Skeletal muscle cell (primary cell): ENCODE results near the gene ZNF17.

Source experiments
- DNase-seq: peaks from one replicate; pipeline ENCODE4 v3.0.0-alpha.2; 2010; ENCODE audit warnings: low read depth
- H3K4me3 ChIP-seq: 2 replicates; pipeline ENCODE4 v1.5.1; 2011; ENCODE audit warnings: low read depth, mild to moderate bottlenecking, control low read depth, low read length, moderate library complexity

Gene ZNF17

DNA sequence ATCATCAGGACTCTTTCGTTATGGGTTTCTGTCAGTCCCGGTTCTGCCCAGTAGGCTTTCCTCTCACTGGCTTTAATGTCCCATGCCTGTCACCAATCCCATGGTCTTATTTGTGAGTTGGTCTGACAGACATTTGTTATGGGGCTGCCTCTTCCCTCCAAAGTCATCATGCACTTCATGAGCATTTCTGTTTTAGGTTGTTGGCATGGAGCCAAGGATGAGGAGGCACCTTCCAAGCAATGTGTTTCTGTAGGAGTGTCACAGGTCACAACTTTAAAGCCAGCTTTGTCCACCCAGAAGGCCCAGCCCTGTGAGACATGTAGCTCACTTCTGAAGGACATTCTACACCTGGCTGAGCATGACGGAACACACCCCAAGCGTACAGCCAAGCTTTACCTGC lies 8.5 kb downstream of the ZNF17 start:
- no peak for DNase-seq
- no peak overlapping the region for H3K4me3 ChIP-seq

DNA sequence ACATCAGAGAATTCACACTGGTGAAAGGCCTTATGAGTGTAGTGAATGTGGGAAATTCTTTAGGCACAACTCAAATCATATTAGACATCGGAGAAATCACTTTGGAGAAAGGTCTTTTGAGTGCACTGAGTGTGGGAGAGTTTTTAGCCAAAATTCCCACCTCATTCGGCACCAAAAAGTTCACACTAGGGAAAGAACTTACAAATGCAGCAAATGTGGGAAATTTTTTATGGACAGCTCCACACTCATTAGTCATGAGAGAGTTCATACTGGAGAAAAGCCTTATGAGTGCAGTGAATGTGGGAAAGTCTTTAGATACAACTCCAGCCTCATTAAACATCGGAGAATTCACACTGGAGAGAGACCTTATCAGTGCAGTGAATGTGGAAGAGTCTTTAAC lies 10.1 kb downstream of the ZNF17 start:
- no peak overlapping the region for H3K4me3 ChIP-seq
- no peak for DNase-seq

GRCh38 chr19:57434386-57435061 lies 23.6 kb downstream of the ZNF17 start:
- peak overlapping the region; percentile 78 for H3K4me3 ChIP-seq
- no peak for DNase-seq

- H3K4me3 ChIP-seq: peak within 1 kb of the TSS; percentile 78
- DNase-seq: peak; percentile 92
These were observed 24.4 kb downstream of the ZNF17 start, which contains the start of gene ZNF749 for GRCh38 chr19:57435062-57435978. Gene ZNF749 (plus strand): TSS chr19:57435325. CDS start chr19:57435579, 254 bp downstream.

DNA sequence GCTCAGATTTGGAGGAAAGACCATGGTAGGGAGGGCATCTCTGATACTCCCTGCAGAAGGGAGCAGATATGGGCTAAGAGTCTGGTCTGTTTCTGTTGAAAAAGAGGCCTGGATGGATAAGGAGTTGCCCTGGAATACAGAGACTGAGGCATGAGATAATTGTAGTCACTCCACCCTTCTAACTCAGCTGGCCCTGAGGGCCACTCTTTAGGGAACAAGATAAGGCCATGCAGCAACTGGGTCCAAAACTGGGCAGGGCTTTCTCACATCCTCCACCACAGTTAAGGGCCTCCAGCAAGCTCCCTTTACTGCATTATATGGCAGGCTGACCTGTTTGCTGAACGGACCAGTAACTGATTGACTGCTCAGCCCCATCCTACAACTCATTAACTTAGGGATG lies 25.5 kb downstream of the ZNF17 start:
- peak overlapping the region; percentile 78 for H3K4me3 ChIP-seq
- DNase-seq: no peak

DNA sequence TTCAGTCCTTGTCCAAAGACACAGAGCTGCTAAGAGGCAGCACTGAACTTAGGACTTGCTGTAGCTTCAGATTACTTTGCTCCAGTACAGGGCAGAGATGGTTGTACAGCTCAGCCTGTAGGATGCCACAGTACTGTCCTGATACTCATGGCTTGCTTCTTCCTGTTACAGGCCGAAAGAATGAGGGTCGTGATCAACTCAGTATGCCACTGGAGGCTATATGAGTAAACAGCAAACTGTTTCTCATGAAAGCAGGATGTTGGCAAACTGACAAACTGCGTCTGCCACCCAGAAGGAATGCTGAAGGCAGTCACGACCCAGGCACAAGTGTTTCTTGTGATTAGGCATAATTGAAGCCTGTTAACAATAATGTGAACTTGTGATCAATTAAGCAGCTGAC lies 27.0 kb downstream of the ZNF17 start:
- no peak overlapping the region for H3K4me3 ChIP-seq
- no peak for DNase-seq

DNA sequence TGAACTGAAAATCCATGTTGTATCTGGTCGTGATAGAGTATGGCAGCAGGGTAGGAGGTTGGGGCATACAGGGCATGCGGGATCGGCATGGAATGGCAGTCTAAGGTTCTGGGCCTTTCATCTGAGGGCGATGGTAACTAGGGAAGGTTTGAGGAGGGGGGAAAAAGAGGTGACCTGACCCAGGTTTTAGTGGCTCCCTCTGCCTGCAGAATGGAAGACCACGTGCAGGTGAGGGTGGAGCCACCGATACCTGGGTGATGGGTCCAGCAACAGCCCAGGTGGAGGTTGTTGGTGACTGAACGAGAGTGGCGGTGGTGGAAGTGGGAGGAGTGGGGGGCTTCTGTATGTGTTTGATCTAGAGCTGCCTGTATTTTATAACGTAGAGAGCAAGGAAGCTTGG lies 28.0 kb downstream of the ZNF17 start:
- no peak for DNase-seq
- H3K4me3 ChIP-seq: no peak overlapping the region

DNA sequence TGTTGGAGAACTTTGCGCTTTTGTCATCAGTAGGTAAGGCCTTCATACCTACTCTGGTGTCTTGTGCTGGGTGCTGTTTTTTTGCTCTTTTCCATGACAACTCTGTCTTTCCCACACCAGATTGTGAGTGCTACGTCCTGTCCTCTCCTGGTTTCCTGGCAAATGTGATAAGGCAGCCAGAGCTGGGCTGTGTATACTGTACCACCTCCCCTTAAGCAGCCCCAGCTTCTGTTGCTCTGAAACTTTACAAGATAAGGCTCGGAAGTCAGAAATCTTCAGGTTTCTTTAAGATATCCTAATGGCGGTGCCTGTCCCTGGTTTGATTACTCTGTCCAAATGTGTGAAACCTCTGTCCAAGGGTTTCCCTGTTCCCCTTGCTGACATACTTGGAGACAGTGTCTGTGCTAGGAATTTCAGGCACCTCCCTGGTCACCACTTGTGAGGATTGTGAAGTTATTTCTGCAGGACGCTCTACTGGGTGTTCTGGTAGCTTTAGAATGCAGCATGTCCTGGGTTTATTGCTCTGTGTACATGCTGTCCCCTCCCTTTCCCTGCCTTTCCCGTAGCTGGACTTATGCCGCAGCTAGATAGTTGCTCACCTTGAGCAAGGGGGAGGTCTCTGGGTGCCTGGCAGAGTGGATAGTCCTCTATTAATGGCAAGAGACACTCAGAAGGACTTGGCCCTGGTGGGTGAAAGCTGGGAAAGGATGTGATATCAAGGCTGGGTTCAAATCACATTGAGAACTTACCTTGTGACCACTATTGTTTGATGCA lies 31.2 kb downstream of the ZNF17 start:
- DNase-seq: no peak
- no peak overlapping the region for H3K4me3 ChIP-seq

DNA sequence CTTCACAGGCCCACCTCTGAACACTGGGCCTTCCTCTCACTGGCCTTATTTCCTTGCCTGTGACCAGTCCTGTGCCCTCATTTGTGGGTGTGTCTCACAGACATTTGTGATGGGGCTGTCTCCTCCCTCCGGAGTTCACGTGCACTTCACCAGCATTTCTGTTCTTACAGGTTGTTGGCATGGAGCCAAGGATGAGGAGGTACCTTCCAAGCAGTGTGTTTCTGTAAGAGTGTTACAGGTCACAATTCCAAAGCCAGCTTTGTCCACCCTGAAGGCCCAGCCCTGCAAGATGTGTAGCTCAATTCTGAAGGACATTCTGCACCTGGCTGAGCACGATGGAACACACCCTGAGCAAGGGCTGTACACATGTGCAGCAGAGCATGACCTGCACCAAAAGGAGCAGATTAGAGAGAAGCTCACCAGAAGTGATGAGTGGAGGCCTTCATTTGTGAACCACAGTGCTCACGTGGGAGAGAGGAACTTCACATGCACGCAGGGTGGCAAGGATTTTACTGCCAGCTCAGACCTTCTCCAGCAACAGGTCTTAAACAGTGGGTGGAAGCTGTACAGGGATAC lies 32.2 kb downstream of the ZNF17 start:
- DNase-seq: no peak
- no peak overlapping the region for H3K4me3 ChIP-seq

DNA sequence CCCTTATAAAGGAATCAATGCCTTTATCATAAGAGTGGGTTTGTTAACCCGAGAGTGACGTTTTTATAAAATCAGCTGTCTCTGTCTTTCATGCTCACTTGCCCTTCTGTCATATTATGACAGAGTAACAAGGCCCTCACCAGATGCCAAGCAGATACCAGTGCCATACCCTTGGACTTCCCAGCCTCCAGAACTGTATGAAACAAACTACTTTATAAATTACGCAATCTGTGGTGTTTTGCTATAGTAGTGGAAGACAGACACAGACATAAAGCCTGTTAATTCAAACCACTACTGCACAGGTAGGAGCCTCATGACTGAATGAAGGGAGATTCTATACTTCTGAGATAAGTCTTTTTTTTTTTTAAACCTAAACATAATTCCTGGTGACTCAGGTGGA lies 41.3 kb downstream of the ZNF17 start:
- DNase-seq: no peak
- H3K4me3 ChIP-seq: no peak overlapping the region

- DNase-seq: no peak
- H3K4me3 ChIP-seq: no peak overlapping the region
These were observed 54.9 kb downstream of the ZNF17 start for GRCh38 chr19:57465680-57466381.

- DNase-seq: no peak
- H3K4me3 ChIP-seq: no peak overlapping the region
These were observed 55.5 kb downstream of the ZNF17 start for GRCh38 chr19:57466489-57466888.
